ENCODE data around the gene RUNX1. TPM values are rescaled to one million over a fixed set of nuclear protein-coding genes. Genes with fewer than 3 reads are reported as not detected.

Gene RUNX1
- total RNA-seq, 2 experiments from 2014 or later, result 49.5 to 58.8 TPM

DNA sequence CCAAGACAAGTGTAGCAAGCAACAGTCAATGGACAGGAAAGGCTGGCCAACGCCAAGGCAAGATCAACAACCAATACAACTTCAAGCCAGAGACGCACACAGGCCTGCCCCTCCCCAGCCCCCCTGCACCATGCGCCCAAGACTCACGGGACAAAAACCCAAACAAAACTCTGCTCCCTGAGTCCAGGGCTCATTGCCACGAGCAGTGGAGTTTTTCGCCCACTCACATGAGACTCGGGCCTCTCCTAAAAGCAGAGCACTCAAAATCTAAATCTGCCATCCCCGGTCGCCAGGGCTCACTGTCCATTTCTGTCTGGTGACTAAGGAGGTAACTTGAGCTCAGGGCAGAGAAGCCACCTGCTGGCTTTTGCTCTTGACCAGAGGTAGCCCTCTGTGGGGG is 205.5 kb downstream of the RUNX1 start:
- ChIA-PET CTCF (interaction anchor here (0.7 kb wide), 1 partner anchor 660 kb away, joined by 3 read pairs; no protein-coding TSS in a partner anchor), POLR2A (interaction anchor here (0.5 kb wide), 1 partner anchor 30 kb away, joined by 3 read pairs; no protein-coding TSS in a partner anchor)
- H3K27ac Mint-ChIP-seq, result peak overlapping the region; percentile 29
- DNase-seq (no peak), ATAC-seq (no peak)
- H3K4me1 Mint-ChIP-seq, result peaks cover 59% of the 10 kb centered on the region
- H3K9me3 Mint-ChIP-seq (ENCODE audit: low read depth), result no peaks in the 10 kb centered on the region
- no peak overlapping the region for H3K4me3 Mint-ChIP-seq
- no peaks in the 10 kb centered on the region for H3K27me3 Mint-ChIP-seq
- peaks cover 69% of the 10 kb centered on the region for H3K36me3 Mint-ChIP-seq (ENCODE audit: low read depth)
- intact Hi-C loops (cut with DNase I, micrococcal nuclease), result no loop called here

DNA sequence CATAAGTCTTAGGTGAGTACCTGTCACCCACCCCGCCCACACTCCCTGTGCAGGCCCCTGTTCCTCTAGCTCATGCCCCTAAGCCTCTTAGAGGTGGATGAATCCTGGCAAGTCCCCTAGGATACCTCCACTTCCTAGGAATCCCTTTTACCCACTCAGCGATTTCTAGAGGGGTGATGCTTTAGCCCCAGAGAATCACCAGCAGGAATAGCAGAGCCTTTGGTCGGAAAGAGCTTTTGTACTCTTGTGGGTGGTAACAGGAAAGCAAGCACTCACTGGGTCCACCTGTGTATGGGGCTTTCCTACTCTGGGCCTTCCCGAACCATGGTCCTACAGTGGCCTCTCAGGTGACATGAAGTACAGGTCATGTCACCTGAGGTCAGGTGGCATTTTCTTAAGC is 207.9 kb downstream of the RUNX1 start:
- Mint-ChIP-seq H3K27ac (no peak overlapping the region), H3K9me3 (ENCODE audit: low read depth) (no peaks in the 10 kb centered on the region), H3K36me3 (ENCODE audit: low read depth) (peaks cover 68% of the 10 kb centered on the region), H3K4me1 (peaks cover 64% of the 10 kb centered on the region), H3K4me3 (no peak overlapping the region), H3K27me3 (no peaks in the 10 kb centered on the region)
- ATAC-seq (no peak), DNase-seq (no peak)
- ChIA-PET POLR2A (no interaction called here), CTCF (no interaction called here)
- intact Hi-C loops (cut with DNase I, micrococcal nuclease), result no loop called here

DNA sequence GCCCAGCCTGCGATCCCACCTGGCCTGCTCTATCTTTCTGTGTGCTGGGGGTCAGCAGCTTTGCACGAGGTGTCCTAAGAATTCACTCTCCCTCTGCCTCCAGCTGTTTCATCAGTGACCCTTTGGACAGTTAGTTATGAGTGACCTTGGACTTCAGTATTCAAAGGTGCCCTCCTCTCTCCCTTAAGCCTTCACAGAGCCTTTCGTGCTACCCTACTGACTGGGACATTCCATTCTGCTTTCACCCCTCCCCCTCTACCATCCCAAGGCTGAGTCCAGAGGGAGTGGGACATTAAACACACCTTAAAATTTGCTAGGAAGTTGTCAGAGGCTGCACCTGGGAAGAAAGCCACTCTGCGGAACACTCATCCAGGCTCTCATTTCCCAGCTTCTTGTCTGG is 208.4 kb downstream of the RUNX1 start:
- no peaks in the 10 kb centered on the region for H3K9me3 Mint-ChIP-seq (ENCODE audit: low read depth)
- no peaks in the 10 kb centered on the region for H3K27me3 Mint-ChIP-seq
- H3K4me3 Mint-ChIP-seq, result no peak overlapping the region
- H3K36me3 Mint-ChIP-seq (ENCODE audit: low read depth), result peaks cover 70% of the 10 kb centered on the region
- DNase-seq (no peak), ATAC-seq (no peak)
- no peak overlapping the region for H3K27ac Mint-ChIP-seq
- ChIA-PET CTCF (interaction anchor here (0.6 kb wide), 1 partner anchor 1212 kb away, joined by 3 read pairs; no protein-coding TSS in a partner anchor), POLR2A (no interaction called here)
- intact Hi-C loops (cut with DNase I, micrococcal nuclease), result no loop called here
- H3K4me1 Mint-ChIP-seq, result peaks cover 64% of the 10 kb centered on the region

DNA sequence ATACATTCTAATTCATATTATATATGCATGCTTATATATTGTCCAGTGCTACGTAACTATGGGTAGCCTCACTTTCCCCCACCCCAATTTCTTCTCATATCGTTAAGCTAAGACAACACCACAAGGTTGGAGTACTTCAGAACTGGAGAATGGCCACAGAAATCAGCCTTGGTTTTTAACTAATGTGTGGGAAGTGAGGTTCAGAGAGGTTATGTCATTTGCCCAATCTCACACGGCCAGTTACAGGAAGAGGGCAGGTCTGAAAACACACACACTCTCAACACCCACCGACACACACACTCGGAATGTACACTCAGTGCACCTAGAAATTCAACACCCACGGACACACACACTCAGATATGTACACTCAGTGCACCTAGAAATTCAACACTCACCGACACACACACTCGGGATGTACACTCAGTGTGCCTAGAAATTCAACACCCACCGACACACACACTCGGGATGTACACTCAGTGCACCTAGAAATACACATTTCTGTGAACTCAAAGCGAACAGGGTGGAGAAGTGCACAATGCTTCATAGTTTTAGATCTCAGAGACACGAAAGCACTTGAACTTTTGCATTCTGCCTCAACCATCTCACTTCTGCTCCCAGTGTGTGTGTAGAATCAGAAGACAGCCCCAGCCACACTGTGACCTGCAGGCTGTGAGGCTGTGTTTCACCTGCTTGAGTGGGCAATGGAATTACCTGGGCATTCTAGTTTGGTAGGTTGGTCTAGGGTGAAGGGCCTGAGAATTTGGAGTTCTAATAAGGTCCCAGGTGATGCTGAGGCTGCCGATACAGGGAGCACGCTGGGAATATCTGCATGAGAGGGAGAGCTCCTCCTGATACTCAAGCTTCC is 209.9 kb downstream of the RUNX1 start:
- peaks cover 61% of the 10 kb centered on the region for H3K4me1 Mint-ChIP-seq
- H3K36me3 Mint-ChIP-seq (ENCODE audit: low read depth), result peaks cover 68% of the 10 kb centered on the region
- CTCF ChIA-PET, result no interaction called here

DNA sequence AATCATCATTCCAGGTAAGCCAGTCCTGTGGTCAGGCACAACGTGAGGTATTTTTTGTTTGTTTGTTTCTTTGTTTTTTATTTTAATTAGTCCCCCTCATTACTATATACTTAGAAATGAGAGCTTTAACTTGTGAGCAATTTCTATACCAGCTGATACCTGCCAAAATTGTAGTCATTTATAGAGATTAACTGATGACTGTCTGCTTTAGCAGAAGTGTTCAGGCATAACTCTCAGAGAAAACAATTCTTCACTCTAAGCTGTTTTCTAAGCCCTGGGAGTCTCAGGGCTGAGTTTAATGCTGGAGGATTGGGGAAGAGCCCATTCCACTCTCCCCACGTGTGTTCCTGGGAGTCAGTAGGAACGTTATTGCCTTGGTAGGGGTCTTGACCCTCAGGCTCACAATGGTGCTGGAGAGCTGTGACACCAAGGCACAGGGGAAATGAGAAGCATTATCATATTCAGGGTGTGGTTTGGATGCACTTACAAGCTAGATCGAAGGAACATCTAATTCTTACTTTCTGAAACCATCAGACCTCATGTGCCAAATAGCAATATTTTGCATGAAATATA is 212.1 kb downstream of the RUNX1 start:
- intact Hi-C loops (cut with DNase I, micrococcal nuclease), result no loop called here
- ChIA-PET POLR2A (no interaction called here), CTCF (interaction anchor here (0.5 to 0.7 kb wide), 2 partner anchors 36 to 144 kb away, joined by 3 read pairs; no protein-coding TSS in a partner anchor)
- Mint-ChIP-seq H3K36me3 (ENCODE audit: low read depth) (peaks cover 80% of the 10 kb centered on the region), H3K9me3 (ENCODE audit: low read depth) (no peaks in the 10 kb centered on the region), H3K4me1 (peaks cover 54% of the 10 kb centered on the region), H3K27ac (peak overlapping the region; percentile 60), H3K27me3 (no peaks in the 10 kb centered on the region), H3K4me3 (no peak overlapping the region)
- peak; percentile 38 for ATAC-seq
- DNase-seq, result no peak

More for the DNA sequence above, 209.9 kb downstream of the RUNX1 start:
- Mint-ChIP-seq H3K9me3 (ENCODE audit: low read depth) (no peaks in the 10 kb centered on the region), H3K27ac (peak overlapping the region; percentile 70), H3K27me3 (no peaks in the 10 kb centered on the region), H3K4me3 (no peak overlapping the region)
- no peak for ATAC-seq
- intact Hi-C loops (cut with DNase I, micrococcal nuclease), result no loop called here
- no peak for DNase-seq
- POLR2A ChIA-PET, result no interaction called here

DNA sequence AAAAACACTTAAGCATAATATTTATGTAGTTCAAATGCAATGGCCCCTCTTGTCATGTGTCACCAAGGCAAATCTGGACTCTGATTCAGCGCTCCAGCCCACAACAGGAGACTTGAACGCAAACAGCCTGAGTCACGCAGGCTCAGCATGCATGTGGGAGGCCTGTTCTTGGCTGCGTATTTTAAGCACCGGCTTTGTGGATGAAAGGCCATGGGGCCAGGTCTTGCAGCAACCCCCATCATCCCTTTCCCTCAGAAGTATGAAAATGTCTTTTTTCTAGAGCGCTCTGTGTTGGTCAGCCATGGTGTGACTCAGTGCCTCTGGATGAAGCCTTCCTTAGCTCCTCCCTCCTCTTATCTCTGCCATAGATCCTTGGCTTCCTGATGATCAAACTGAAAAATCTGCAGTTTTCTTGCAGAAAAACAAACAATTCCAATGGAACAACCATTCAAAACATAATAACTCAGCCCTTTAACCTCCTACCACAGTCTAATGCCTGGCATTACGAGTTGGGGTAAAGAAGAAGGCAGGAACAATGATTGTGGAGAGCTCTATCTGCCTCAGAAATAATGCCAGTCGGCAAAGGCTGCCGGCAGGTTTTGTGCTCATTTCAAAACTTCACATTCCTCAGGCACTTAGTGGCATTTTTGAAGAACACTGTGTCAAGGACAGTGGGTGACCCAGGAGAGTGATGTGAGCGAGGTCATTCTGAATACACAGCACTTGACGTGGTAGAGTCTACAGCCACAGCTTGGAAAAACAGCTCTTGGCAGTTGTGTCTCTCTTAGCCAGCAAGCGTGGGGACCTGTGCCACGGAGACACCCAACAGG is 212.8 kb downstream of the RUNX1 start:
- peak; percentile 85 for ATAC-seq
- peak; percentile 78 for DNase-seq
- no peak overlapping the region for H3K4me3 Mint-ChIP-seq
- ChIA-PET CTCF (interaction anchor here (0.5 kb wide), 1 partner anchor 143 kb away, joined by 3 read pairs; no protein-coding TSS in a partner anchor), POLR2A (interaction anchor here (0.8 kb wide), 1 partner anchor 28 kb away, joined by 4 read pairs; no protein-coding TSS in a partner anchor)
- peaks cover 54% of the 10 kb centered on the region for H3K4me1 Mint-ChIP-seq
- no peaks in the 10 kb centered on the region for H3K9me3 Mint-ChIP-seq (ENCODE audit: low read depth)
- intact Hi-C loops (cut with DNase I, micrococcal nuclease), result no loop called here
- peaks cover 81% of the 10 kb centered on the region for H3K36me3 Mint-ChIP-seq (ENCODE audit: low read depth)
- H3K27ac Mint-ChIP-seq, result peak overlapping the region; percentile 83
- H3K27me3 Mint-ChIP-seq, result no peaks in the 10 kb centered on the region

DNA sequence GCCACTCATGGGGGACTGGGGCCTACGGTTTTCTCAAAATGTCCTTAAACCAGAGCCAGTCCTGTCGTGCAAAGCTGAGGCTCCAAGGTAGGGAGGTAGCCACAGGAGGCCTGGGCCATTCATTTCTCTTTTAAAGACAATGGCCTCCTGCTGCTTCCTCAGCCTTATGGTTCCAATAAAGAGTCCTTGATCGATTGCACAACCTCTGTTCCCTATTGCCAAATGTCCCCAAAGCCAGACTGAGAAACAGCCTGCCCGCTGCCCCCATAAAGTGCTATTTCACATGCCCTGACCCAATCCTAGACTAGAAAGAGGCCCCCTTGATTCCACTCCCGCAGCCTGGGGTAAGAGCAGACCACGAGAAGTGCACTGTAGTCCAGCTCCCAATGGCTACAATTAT is 213.6 kb downstream of the RUNX1 start:
- ChIA-PET POLR2A (no interaction called here), CTCF (no interaction called here)
- H3K36me3 Mint-ChIP-seq (ENCODE audit: low read depth), result peaks cover 82% of the 10 kb centered on the region
- H3K27ac Mint-ChIP-seq, result peak overlapping the region; percentile 65
- no peaks in the 10 kb centered on the region for H3K9me3 Mint-ChIP-seq (ENCODE audit: low read depth)
- H3K4me3 Mint-ChIP-seq, result no peak overlapping the region
- no peak for ATAC-seq
- H3K27me3 Mint-ChIP-seq, result no peaks in the 10 kb centered on the region
- intact Hi-C loops (cut with DNase I, micrococcal nuclease), result no loop called here
- H3K4me1 Mint-ChIP-seq, result peaks cover 51% of the 10 kb centered on the region
- DNase-seq, result no peak

DNA sequence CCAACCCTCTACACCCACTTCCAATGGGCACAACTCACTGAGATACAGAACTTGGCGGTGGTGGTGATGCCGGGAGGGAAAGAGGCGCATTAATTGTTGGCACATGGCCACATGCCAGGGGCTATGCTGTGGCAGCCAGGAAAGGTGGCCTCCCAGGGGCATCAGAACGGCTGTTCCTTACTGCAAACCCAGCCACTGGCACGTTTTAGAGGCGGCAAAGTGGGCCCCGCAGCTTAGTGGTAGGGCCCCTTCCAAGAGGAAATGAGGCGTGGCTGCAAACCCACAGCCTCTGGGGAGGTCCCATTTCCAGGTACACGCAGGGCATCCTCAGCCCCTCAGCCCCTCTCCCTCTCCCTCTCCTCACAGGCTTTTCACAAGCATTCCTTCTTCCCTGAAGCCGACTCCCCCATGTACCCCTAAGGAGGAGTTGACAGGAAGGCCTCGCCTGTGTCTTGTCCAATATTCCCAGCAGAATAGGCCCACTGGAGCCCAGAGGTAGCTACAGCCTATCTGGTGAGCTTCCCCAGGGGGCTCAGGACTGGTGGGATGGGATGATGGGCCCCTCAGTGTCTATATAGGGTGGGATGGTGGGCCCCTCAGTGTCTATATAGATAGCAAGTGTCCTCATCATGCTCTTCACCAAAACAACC is 214.1 kb downstream of the RUNX1 start:
- ATAC-seq (no peak), DNase-seq (peak; percentile 33)
- Mint-ChIP-seq H3K4me3 (no peak overlapping the region), H3K27ac (peak overlapping the region; percentile 65), H3K36me3 (ENCODE audit: low read depth) (peaks cover 82% of the 10 kb centered on the region), H3K9me3 (ENCODE audit: low read depth) (no peaks in the 10 kb centered on the region), H3K27me3 (no peaks in the 10 kb centered on the region), H3K4me1 (peaks cover 46% of the 10 kb centered on the region)
- CTCF ChIA-PET, result interaction anchor here (1.3 kb wide), 1 partner anchor 89 kb away, joined by 4 read pairs; no protein-coding TSS in a partner anchor
- intact Hi-C loops (cut with DNase I, micrococcal nuclease), result no loop called here
- POLR2A ChIA-PET, result no interaction called here

DNA sequence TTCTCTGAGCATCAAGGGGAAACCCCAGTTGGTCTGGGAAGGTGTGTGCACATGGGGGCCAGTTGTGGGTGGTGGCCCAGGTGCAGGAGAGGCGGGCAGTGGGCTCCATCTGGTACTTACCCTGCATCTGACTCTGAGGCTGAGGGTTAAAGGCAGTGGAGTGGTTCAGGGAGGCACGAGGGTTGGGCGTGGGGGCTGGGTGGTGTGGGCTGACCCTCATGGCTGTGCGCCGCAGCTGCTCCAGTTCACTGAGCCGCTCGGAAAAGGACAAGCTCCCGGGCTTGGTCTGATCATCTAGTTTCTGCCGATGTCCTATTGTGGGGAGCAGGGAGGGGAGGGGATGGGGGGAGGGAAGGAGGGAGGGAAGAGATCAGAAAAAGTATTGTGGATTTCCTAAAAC is 214.8 kb downstream of the RUNX1 start:
- intact Hi-C loops (cut with DNase I, micrococcal nuclease), result no loop called here

DNA sequence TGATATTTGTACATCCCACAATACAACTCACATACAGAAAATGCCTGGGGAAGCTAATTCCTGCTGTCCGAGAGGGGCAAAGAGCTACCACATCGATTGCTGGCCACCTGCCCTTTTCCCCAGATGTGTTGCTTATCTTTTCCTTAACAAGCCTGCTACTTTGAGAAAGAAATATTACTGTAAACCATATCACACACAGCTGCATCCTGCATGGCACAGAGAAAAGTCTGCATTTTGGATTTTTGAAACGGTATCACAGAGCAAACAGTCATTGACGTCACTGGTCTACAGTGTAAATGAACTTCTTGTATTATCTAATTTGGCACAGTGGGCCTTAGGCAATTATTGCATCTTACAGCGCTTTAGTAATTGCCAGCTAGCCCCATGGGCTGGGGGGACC is 215.6 kb downstream of the RUNX1 start:
- intact Hi-C loops (cut with DNase I, micrococcal nuclease), result no loop called here
- ATAC-seq (no peak), DNase-seq (no peak)
- Mint-ChIP-seq H3K4me1 (peaks cover 34% of the 10 kb centered on the region), H3K27me3 (no peaks in the 10 kb centered on the region), H3K27ac (peak overlapping the region; percentile 53), H3K36me3 (ENCODE audit: low read depth) (peaks cover 85% of the 10 kb centered on the region), H3K4me3 (no peak overlapping the region), H3K9me3 (ENCODE audit: low read depth) (no peaks in the 10 kb centered on the region)
- ChIA-PET POLR2A (no interaction called here), CTCF (interaction anchor here (0.8 kb wide), 1 partner anchor 88 kb away, joined by 3 read pairs; no protein-coding TSS in a partner anchor)

More for the DNA sequence above, 214.8 kb downstream of the RUNX1 start:
- Mint-ChIP-seq H3K27me3 (no peaks in the 10 kb centered on the region), H3K4me3 (no peak overlapping the region), H3K27ac (no peak overlapping the region), H3K4me1 (peaks cover 39% of the 10 kb centered on the region), H3K36me3 (ENCODE audit: low read depth) (peaks cover 83% of the 10 kb centered on the region), H3K9me3 (ENCODE audit: low read depth) (no peaks in the 10 kb centered on the region)
- CTCF ChIA-PET, result interaction anchor here (1.3 kb wide), 1 partner anchor 89 kb away, joined by 4 read pairs; no protein-coding TSS in a partner anchor
- no peak for DNase-seq
- POLR2A ChIA-PET, result no interaction called here
- ATAC-seq, result no peak

Measured in activated CD4-positive, alpha-beta T cell treated with anti-CD3 and anti-CD28 coated beads for 36 hours (primary cell).